Esophagus muscularis mucosa (tissue), 3 donors: ENCODE data around the gene P2RX1.

Experiments used
- CTCF ChIP-seq, 3 experiments: fragments of 200-600 bp in 2 of 3; fragments of 450-650 bp in 1 of 3; sonication (generic) in 2 of 3; IDR thresholded peaks; one replicate each; pipeline ENCODE4 v1.5.1; 2017 to 2019; ENCODE audit warnings: antibody characterized with exemption in 3 of 3, mild to moderate bottlenecking in 2 of 3, moderate library complexity in 1 of 3
- POLR2AphosphoS5 ChIP-seq, 2 donors: sonication (generic); formaldehyde crosslinking; IDR thresholded peaks; one replicate each; pipeline ENCODE4 v1.6.1; 2017; ENCODE audit warnings: antibody characterized with exemption in 2 of 2

GRCh38 chr17:3889325-3890012 lies 26.8 kb downstream of the P2RX1 start:
- TF ChIP-seq CTCF (IDR thresholded peaks at IDR 0.05), result no peak
- no peak for TF ChIP-seq POLR2AphosphoS5 (IDR thresholded peaks at IDR 0.05)
